D721Med (cell line): Measurements from ENCODE around the gene NFATC1.

Experiments
- DNase-seq: peaks from one replicate; pipeline ENCODE4 v3.0.0; 2011; ENCODE audit warnings: low spot score; ENCODE audit not compliant: insufficient read length
- FAIRE-seq: peaks from 2 replicates; lab custom pipeline; 2011; peaks lifted over from hg19 to GRCh38; lab: Jason Lieb, UNC
- CTCF ChIP-seq: IDR thresholded peaks from 2 replicates; pipeline ENCODE4 v1.5.1; 2012; ENCODE audit warnings: mild to moderate bottlenecking, control low read depth; ENCODE audit not compliant: insufficient read depth; ENCODE audit errors: missing control alignments

The NFATC1 gene

GRCh38 chr18:79548986-79549637 is 153.4 kb downstream of the NFATC1 start:
- FAIRE-seq (no peak), DNase-seq (no peak)
- no peak for TF ChIP-seq CTCF

- no peak for DNase-seq
- TF ChIP-seq CTCF = no peak
- no peak for FAIRE-seq
Measured at GRCh38 chr18:79549638-79550000, 153.9 kb downstream of the NFATC1 start.

- FAIRE-seq = no peak
- TF ChIP-seq CTCF = no peak
- no peak for DNase-seq
Measured at GRCh38 chr18:79552140-79552631, 156.5 kb downstream of the NFATC1 start.

GRCh38 chr18:79552696-79553095 is 157.0 kb downstream of the NFATC1 start:
- TF ChIP-seq CTCF = no peak
- no peak for DNase-seq
- no peak for FAIRE-seq

DNA sequence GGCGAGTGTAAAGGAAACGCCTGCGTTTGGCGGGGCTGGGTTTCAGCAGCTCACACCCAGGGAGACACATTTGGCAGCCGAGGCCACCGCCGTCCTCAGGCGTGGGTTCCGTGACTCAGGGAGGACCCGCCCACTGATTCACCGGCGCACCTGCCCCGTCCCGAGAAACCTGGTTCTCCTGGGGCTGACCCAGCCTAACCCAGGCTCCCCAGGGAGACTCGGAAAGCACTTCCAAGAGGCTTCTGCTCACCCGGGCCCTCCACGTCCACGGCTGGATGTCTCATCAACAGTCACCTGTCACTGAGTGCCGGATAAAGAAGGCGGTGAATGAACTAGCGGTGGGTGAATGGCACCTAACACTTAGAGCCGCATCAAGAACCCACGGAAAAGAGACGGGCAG is 157.4 kb downstream of the NFATC1 start:
- TF ChIP-seq CTCF = no peak
- DNase-seq = no peak
- no peak for FAIRE-seq

- TF ChIP-seq CTCF = no peak
- FAIRE-seq = no peak
- DNase-seq = no peak
Measured at GRCh38 chr18:79553696-79554095, 158.0 kb downstream of the NFATC1 start.

DNA sequence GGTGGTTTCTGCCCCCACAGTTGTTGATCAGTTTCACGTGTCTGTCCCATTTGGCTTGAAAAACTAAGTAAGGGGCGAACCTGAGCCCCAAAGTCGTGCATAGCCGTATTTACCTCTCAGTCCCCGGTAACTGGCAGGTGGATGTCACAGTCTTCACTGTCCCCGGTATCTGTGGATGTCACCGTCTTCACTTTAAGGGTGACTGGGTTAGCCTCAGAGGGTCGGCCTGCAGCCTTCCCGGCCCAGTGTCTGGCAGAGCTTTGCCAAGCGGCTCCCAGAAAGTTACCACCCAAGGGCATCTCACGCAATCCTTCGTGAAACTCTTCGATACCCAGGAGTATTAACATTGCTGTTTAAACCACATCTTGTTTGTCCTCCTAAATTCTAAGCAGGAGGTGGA is 158.6 kb downstream of the NFATC1 start:
- DNase-seq (no peak), FAIRE-seq (no peak)
- no peak for TF ChIP-seq CTCF
